Mucosa of stomach (tissue), 1 donor: ENCODE results near the gene PPP2R2C.

Source experiments
- H3K27me3 ChIP-seq: one replicate; pipeline ENCODE4 v1.7.0; 2013; ENCODE audit warnings: mild to moderate bottlenecking, low read length; ENCODE audit not compliant: control insufficient read depth, insufficient read depth
- H3K36me3 ChIP-seq: one replicate; pipeline ENCODE4 v1.7.0; 2013; ENCODE audit warnings: low read length; ENCODE audit not compliant: control insufficient read depth, insufficient read depth
- H3K4me1 ChIP-seq: one replicate; pipeline ENCODE4 v1.7.0; 2013; ENCODE audit warnings: mild to moderate bottlenecking, low read length; ENCODE audit not compliant: control insufficient read depth, insufficient read depth
- H3K4me3 ChIP-seq: one replicate; pipeline ENCODE4 v1.7.0; 2013; ENCODE audit warnings: low read length
- H3K9ac ChIP-seq: one replicate; pipeline ENCODE4 v1.7.0; 2013; ENCODE audit warnings: mild to moderate bottlenecking, low read length, moderate library complexity
- H3K9me3 ChIP-seq: one replicate; pipeline ENCODE4 v1.7.0; 2013; ENCODE audit warnings: mild to moderate bottlenecking, low read length, moderate library complexity; ENCODE audit not compliant: control insufficient read depth
- donor health status: Pancreatic carcinoma.

The PPP2R2C gene

GRCh38 chr4:6502747-6503465 is 30.5 kb upstream of the PPP2R2C start:
- H3K4me3 ChIP-seq: no peak overlapping the region

GRCh38 chr4:6502147-6502546 is 29.7 kb upstream of the PPP2R2C start:
- Histone ChIP-seq H3K27me3 (no peaks in the 10 kb centered on the region), H3K4me1 (no peaks in the 10 kb centered on the region)

More at GRCh38 chr4:6502747-6503465, 30.5 kb upstream of the PPP2R2C start:
- no peaks in the 10 kb centered on the region for H3K36me3 ChIP-seq
- H3K9ac ChIP-seq: no peak overlapping the region
- peaks cover 5% of the 10 kb centered on the region for H3K9me3 ChIP-seq
- H3K4me1 ChIP-seq: no peaks in the 10 kb centered on the region
- H3K27me3 ChIP-seq: no peaks in the 10 kb centered on the region

GRCh38 chr4:6501171-6501570 is 28.8 kb upstream of the PPP2R2C start:
- no peaks in the 10 kb centered on the region for H3K36me3 ChIP-seq
- no peaks in the 10 kb centered on the region for H3K27me3 ChIP-seq
- peaks cover 5% of the 10 kb centered on the region for H3K9me3 ChIP-seq
- H3K4me1 ChIP-seq: no peaks in the 10 kb centered on the region
- H3K4me3 ChIP-seq: no peak overlapping the region
- H3K9ac ChIP-seq: no peak overlapping the region

More at GRCh38 chr4:6502147-6502546, 29.7 kb upstream of the PPP2R2C start:
- no peaks in the 10 kb centered on the region for H3K36me3 ChIP-seq
- peaks cover 5% of the 10 kb centered on the region for H3K9me3 ChIP-seq
- no peak overlapping the region for H3K4me3 ChIP-seq
- no peak overlapping the region for H3K9ac ChIP-seq

- no peaks in the 10 kb centered on the region for H3K4me1 ChIP-seq
- H3K27me3 ChIP-seq: no peaks in the 10 kb centered on the region
- no peak overlapping the region for H3K9ac ChIP-seq
- H3K36me3 ChIP-seq: no peaks in the 10 kb centered on the region
- no peak overlapping the region for H3K4me3 ChIP-seq
- H3K9me3 ChIP-seq: peaks cover 5% of the 10 kb centered on the region
Measured at GRCh38 chr4:6500481-6501140, 28.2 kb upstream of the PPP2R2C start.

- Histone ChIP-seq H3K4me1 (peaks cover 2% of the 10 kb centered on the region), H3K4me3 (no peak overlapping the region), H3K9ac (no peak overlapping the region), H3K27me3 (no peaks in the 10 kb centered on the region), H3K9me3 (peaks cover 5% of the 10 kb centered on the region), H3K36me3 (no peaks in the 10 kb centered on the region)
Measured at GRCh38 chr4:6499238-6499600, 26.8 kb upstream of the PPP2R2C start.

GRCh38 chr4:6498511-6499237 is 26.3 kb upstream of the PPP2R2C start:
- no peaks in the 10 kb centered on the region for H3K36me3 ChIP-seq
- H3K27me3 ChIP-seq: no peaks in the 10 kb centered on the region
- peaks cover 7% of the 10 kb centered on the region for H3K4me1 ChIP-seq
- no peaks in the 10 kb centered on the region for H3K9me3 ChIP-seq
- H3K9ac ChIP-seq: no peak overlapping the region
- no peak overlapping the region for H3K4me3 ChIP-seq

GRCh38 chr4:6497796-6498195 is 25.4 kb upstream of the PPP2R2C start:
- H3K4me1 ChIP-seq: peaks cover 14% of the 10 kb centered on the region
- H3K27me3 ChIP-seq: no peaks in the 10 kb centered on the region
- H3K9ac ChIP-seq: no peak overlapping the region
- H3K4me3 ChIP-seq: no peak overlapping the region
- no peaks in the 10 kb centered on the region for H3K36me3 ChIP-seq
- no peaks in the 10 kb centered on the region for H3K9me3 ChIP-seq

- Histone ChIP-seq H3K27me3 (no peaks in the 10 kb centered on the region), H3K36me3 (no peaks in the 10 kb centered on the region), H3K9me3 (no peaks in the 10 kb centered on the region), H3K4me3 (no peak overlapping the region), H3K9ac (no peak overlapping the region), H3K4me1 (peaks cover 14% of the 10 kb centered on the region)
Measured at GRCh38 chr4:6495736-6496135, 23.3 kb upstream of the PPP2R2C start.

- Histone ChIP-seq H3K4me1 (peaks cover 14% of the 10 kb centered on the region), H3K4me3 (no peak overlapping the region), H3K9me3 (no peaks in the 10 kb centered on the region), H3K36me3 (no peaks in the 10 kb centered on the region), H3K9ac (no peak overlapping the region), H3K27me3 (no peaks in the 10 kb centered on the region)
Measured at GRCh38 chr4:6495296-6495590, 22.8 kb upstream of the PPP2R2C start.

GRCh38 chr4:6494431-6495295 is 22.2 kb upstream of the PPP2R2C start:
- Histone ChIP-seq H3K36me3 (no peaks in the 10 kb centered on the region), H3K9ac (no peak overlapping the region), H3K9me3 (no peaks in the 10 kb centered on the region), H3K4me1 (peaks cover 14% of the 10 kb centered on the region), H3K4me3 (no peak overlapping the region), H3K27me3 (no peaks in the 10 kb centered on the region)

- Histone ChIP-seq H3K4me1 (peaks cover 14% of the 10 kb centered on the region), H3K27me3 (no peaks in the 10 kb centered on the region), H3K9ac (no peak overlapping the region), H3K9me3 (no peaks in the 10 kb centered on the region), H3K36me3 (no peaks in the 10 kb centered on the region), H3K4me3 (no peak overlapping the region)
Measured at GRCh38 chr4:6493658-6494304, 21.4 kb upstream of the PPP2R2C start.
